ENCODE data around the gene PLA2G4E. TPM values are rescaled to one million over a fixed set of nuclear protein-coding genes. Genes with fewer than 3 reads are reported as not detected.

PLA2G4E gene
- polyA plus RNA-seq, 2 of the 4 experiments (the other 2 are of a cell fraction) = 0.01 TPM; not detected in 1

DNA sequence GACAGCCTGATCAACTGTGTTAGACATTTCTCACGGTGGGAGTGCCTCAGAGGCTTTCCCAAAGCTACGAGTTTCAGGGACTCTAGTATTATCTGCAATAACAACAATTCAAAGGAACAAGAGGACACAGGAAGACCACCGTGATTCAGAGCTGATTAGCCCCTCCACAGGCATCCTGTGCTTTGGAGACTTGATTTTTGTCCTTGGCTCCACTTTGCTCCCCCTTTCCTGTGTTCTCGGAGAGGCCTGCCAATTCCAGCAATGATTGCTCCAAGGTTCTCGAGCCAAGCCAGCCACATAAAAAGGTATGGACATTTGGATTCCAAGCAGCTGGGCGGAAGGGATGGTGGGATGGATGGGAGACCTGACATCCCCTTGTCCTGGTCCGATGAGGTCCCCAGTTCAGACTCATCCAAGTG is 62.8 kb downstream of the PLA2G4E start:
- ATAC-seq (no peak), FAIRE-seq (no peak), DNase-seq (ENCODE audit: low read depth in 1 of 2, low spot score in 1 of 2) (no peak)
- H3K4me1 ChIP-seq = peaks cover 24% of the 10 kb centered on the region
- 86% methylated on average over 7 of the region's 7 CpGs for WGBS (ENCODE audit: missing lambda C conversion rate)
- H3K27ac ChIP-seq = no peak overlapping the region
- CTCF ChIA-PET = interaction anchor here (1.5 kb wide), 1 partner anchor 9 kb away, joined by 5 read pairs; no protein-coding TSS in a partner anchor
- TF ChIP-seq HDAC2 (IDR thresholded peaks at IDR 0.05) = no peak
- TF ChIP-seq MYC (IDR thresholded peaks at IDR 0.05; ENCODE audit: borderline replicate concordance, low read length) = no peak
- no peak for TF ChIP-seq CEBPB (IDR thresholded peaks at IDR 0.05)
- no peak for TF ChIP-seq JUN (IDR thresholded peaks at IDR 0.05)
- TF ChIP-seq HEYL (CRISPR knock-in tag; IDR thresholded peaks at IDR 0.05) = no peak
- no peak for TF ChIP-seq KDM5A (IDR thresholded peaks at IDR 0.05)
- TF ChIP-seq HOXA7 (CRISPR knock-in tag; IDR thresholded peaks at IDR 0.05) = no peak
- H3K4me2 ChIP-seq = no peak overlapping the region
- POLR2A ChIA-PET = no interaction called here
- H3K9me3 ChIP-seq = no peaks in the 10 kb centered on the region
- H3K4me3 ChIP-seq = no peak overlapping the region

DNA sequence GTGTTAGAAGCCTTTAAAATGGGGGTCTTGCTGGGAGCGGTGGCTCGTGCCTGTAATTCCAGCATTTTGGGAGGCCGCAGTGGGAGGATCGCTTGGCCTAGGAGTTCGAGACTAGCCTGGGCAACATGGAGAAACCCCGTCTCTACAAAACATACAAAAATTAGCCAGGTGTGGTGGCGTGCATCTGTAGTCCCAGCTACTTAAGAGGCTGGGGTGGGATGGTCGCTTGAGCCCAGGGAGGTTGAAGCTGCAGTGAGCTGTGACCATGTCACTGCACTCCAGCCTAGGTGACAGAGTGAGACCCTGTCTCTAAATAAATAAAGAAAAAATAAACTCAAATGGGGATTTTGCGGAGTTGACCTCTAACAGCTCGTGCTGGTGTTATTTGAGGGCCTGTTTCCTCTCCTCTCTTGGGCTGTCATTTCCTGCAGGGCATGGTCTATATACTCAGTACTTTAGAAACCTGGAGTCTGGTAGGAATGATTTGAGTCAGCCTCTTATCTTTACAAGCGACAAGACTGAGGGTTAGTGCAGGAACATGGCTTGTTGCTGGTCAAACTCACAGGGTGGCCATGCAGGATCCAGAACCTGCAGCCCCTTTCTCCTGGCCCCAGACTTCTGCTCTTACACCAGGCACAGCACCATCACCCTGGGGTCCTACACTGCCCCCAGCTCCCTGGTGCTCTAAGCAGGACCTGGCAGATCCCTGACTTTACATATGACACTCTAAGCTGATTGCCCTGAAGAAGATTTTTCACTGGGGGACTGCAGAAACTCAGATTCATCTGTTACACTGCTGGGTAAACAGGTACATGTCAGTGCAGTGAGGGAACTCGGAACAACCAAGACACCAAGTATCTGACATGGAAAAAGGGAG is 63.6 kb downstream of the PLA2G4E start:
- 92% methylated on average over 12 of the region's 12 CpGs for WGBS (ENCODE audit: missing lambda C conversion rate)
- H3K27ac ChIP-seq = 0 out of 6 replicates have a peak overlapping the region, but pooled peaks of 1 of the 2 experiments have one; percentile 24
- ATAC-seq = no peak
- H3K9me3 ChIP-seq = no peaks in the 10 kb centered on the region
- DNase-seq (ENCODE audit: low read depth in 1 of 2, low spot score in 1 of 2) = no peak
- H3K4me1 ChIP-seq = peaks cover 21% of the 10 kb centered on the region
- no peak overlapping the region for H3K4me2 ChIP-seq
- POLR2A ChIA-PET = no interaction called here
- CTCF ChIA-PET = interaction anchor here (1.5 kb wide), 1 partner anchor 9 kb away, joined by 5 read pairs; no protein-coding TSS in a partner anchor
- FAIRE-seq = no peak
- H3K4me3 ChIP-seq = no peak overlapping the region
- no peak for TF ChIP-seq EP300 (IDR thresholded peaks at IDR 0.05)
- TF ChIP-seq, protein P1, sequence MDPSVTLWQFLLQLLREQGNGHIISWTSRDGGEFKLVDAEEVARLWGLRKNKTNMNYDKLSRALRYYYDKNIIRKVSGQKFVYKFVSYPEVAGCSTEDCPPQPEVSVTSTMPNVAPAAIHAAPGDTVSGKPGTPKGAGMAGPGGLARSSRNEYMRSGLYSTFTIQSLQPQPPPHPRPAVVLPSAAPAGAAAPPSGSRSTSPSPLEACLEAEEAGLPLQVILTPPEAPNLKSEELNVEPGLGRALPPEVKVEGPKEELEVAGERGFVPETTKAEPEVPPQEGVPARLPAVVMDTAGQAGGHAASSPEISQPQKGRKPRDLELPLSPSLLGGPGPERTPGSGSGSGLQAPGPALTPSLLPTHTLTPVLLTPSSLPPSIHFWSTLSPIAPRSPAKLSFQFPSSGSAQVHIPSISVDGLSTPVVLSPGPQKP (IDR thresholded peaks at IDR 0.05; ENCODE audit: low read depth, low read length) = no peak
- TF ChIP-seq CBX8 (IDR thresholded peaks at IDR 0.05) = no peak
- TF ChIP-seq HEYL (CRISPR knock-in tag; IDR thresholded peaks at IDR 0.05) = no peak
- TF ChIP-seq POLR2AphosphoS2 (conservative IDR thresholded peaks at IDR 0.05; ENCODE audit: low read length) = no peak
- TF ChIP-seq HOXA7 (CRISPR knock-in tag; IDR thresholded peaks at IDR 0.05) = no peak
- TF ChIP-seq CHD4 (IDR thresholded peaks at IDR 0.05; ENCODE audit: borderline replicate concordance) = no peak
- no peak for TF ChIP-seq GATA3 (IDR thresholded peaks at IDR 0.05; ENCODE audit: borderline replicate concordance)
- TF ChIP-seq NR3C1 (IDR thresholded peaks at IDR 0.05) = no peak

DNA sequence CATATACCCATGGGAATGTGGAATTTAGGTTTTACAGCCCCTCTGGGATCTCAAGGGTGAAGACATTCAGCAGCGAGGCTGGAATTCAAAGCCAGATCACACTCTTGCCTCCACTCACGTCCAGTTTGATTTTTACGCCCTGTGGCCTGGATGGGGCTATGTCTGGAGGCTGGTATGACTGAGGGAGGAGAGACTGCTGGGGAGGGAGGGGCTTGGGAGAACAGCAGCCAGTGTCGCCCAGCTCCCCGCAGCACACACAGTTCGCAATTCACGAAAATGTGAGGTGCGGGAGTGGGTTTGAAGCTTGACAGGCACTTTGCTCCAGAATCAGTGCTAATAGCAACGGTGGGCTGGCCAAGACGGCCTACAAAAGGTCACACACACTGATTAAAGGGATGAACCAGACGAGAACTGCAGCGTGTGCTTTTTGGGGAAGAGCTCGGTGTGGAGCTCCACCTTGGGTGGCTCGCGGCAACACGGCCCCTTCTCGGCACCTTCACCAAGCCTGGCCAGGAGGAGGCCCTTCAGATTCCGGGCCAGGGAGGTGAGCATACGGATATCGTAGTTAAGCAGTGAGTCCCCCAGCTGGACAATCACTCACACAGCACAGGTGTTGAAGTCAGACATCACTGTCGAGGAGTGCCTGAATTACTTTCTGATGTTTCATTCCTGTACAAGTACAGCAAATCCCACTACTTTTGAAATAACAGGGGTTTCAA is 64.9 kb downstream of the PLA2G4E start:
- ATAC-seq (peak; percentile 48 to 63; a peak in 4 of 6 replicates), DNase-seq (ENCODE audit: low read depth in 1 of 2, low spot score in 1 of 2) (no peak), FAIRE-seq (no peak)
- no peak overlapping the region for H3K4me3 ChIP-seq
- WGBS (ENCODE audit: missing lambda C conversion rate) = 86% methylated on average over 21 of the region's 21 CpGs
- ChIA-PET CTCF (interaction anchor here (1.7 kb wide), 1 partner anchor 17 kb away, joined by 4 read pairs; no protein-coding TSS in a partner anchor), POLR2A (no interaction called here)
- TF ChIP-seq, protein P2, sequence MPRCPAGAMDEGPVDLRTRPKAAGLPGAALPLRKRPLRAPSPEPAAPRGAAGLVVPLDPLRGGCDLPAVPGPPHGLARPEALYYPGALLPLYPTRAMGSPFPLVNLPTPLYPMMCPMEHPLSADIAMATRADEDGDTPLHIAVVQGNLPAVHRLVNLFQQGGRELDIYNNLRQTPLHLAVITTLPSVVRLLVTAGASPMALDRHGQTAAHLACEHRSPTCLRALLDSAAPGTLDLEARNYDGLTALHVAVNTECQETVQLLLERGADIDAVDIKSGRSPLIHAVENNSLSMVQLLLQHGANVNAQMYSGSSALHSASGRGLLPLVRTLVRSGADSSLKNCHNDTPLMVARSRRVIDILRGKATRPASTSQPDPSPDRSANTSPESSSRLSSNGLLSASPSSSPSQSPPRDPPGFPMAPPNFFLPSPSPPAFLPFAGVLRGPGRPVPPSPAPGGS (IDR thresholded peaks at IDR 0.05) = no peak
- TF ChIP-seq CEBPB (IDR thresholded peaks at IDR 0.05) (no peak), HOXA7 (CRISPR knock-in tag; IDR thresholded peaks at IDR 0.05) (no peak), HDAC2 (IDR thresholded peaks at IDR 0.05) (no peak)
- TF ChIP-seq, protein P3, sequence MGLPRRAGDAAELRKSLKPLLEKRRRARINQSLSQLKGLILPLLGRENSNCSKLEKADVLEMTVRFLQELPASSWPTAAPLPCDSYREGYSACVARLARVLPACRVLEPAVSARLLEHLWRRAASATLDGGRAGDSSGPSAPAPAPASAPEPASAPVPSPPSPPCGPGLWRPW (IDR thresholded peaks at IDR 0.05) = no peak
- no peaks in the 10 kb centered on the region for H3K9me3 ChIP-seq
- no peak overlapping the region for H3K4me2 ChIP-seq
- no peak overlapping the region for H3K27ac ChIP-seq
- peaks cover 8% of the 10 kb centered on the region; the same call in 1 of the 3 replicates for H3K4me1 ChIP-seq
